GM21619 (cell line): ENCODE results near the gene EXOSC3.
"Not testable (repeated sequence)": the region's sequence is repeated elsewhere in the genome, so short reads cannot be mapped to it uniquely, and the experiment has no call there.

ENCODE experiments used
- ATAC-seq: cut with Tn5 transposase; IDR thresholded peaks from one replicate; pipeline ENCODE4 v1.9.1; 2021; ENCODE audit not compliant: unreplicated experiment

EXOSC3 gene

GRCh38 chr9:37776328-37776727 lies 8.5 kb downstream of the EXOSC3 start:
- ATAC-seq = no peak

GRCh38 chr9:37775216-37775919 lies 9.5 kb downstream of the EXOSC3 start:
- ATAC-seq = no peak

GRCh38 chr9:37769995-37770394 lies 14.9 kb downstream of the EXOSC3 start:
- ATAC-seq = no peak

- ATAC-seq = no peak
Measured at GRCh38 chr9:37769306-37769705, 15.6 kb downstream of the EXOSC3 start.

- ATAC-seq = not testable (repeated sequence)
Measured at GRCh38 chr9:37765263-37765662, 19.6 kb downstream of the EXOSC3 start.

GRCh38 chr9:37761511-37761910 lies 23.4 kb downstream of the EXOSC3 start:
- no peak for ATAC-seq

- ATAC-seq = no peak
Measured at GRCh38 chr9:37760416-37761161, 24.3 kb downstream of the EXOSC3 start.

- no peak for ATAC-seq
Measured at GRCh38 chr9:37758747-37759146, 26.1 kb downstream of the EXOSC3 start.

GRCh38 chr9:37753489-37754190 lies 31.2 kb downstream of the EXOSC3 start, which contains the start of gene TRMT10B:
Gene TRMT10B (plus strand): TSS chr9:37753805. CDS start chr9:37761932, 8,127 bp downstream.
- ATAC-seq = peak; percentile 92

GRCh38 chr9:37752642-37753488 lies 32.0 kb downstream of the EXOSC3 start:
- no peak for ATAC-seq

GRCh38 chr9:37752112-37752511 lies 32.8 kb downstream of the EXOSC3 start:
- ATAC-seq = not testable (repeated sequence)

GRCh38 chr9:37751704-37752103 lies 33.2 kb downstream of the EXOSC3 start:
- ATAC-seq = not testable (repeated sequence)

GRCh38 chr9:37751186-37751585 lies 33.7 kb downstream of the EXOSC3 start:
- no peak for ATAC-seq

GRCh38 chr9:37749129-37749528 lies 35.7 kb downstream of the EXOSC3 start:
- ATAC-seq = no peak

- ATAC-seq = peak; percentile 66
Measured at GRCh38 chr9:37747271-37747753, 37.6 kb downstream of the EXOSC3 start.

GRCh38 chr9:37746448-37747270 lies 38.2 kb downstream of the EXOSC3 start:
- no peak for ATAC-seq

- no peak for ATAC-seq
Measured at GRCh38 chr9:37745970-37746369, 38.9 kb downstream of the EXOSC3 start.

GRCh38 chr9:37740631-37741328 lies 44.1 kb downstream of the EXOSC3 start:
- no peak for ATAC-seq

GRCh38 chr9:37740128-37740527 lies 44.7 kb downstream of the EXOSC3 start:
- no peak for ATAC-seq
